GM10248 (cell line): ENCODE data around the gene GDF9.

ENCODE experiments used
- CTCF ChIA-PET: fragments of 300-600 bp; sonication (Branson Sonifier 250); formaldehyde crosslinking; extraction: SDS; loops from one replicate; lab custom pipeline; 2021; ENCODE audit warnings: antibody characterized with exemption; lab: Yijun Ruan, JAX
- POLR2A ChIA-PET: fragments of 350-650 bp; sonication (Branson Sonifier 250); formaldehyde crosslinking; extraction: SDS; loops from one replicate; lab custom pipeline; 2020; ENCODE audit warnings: antibody characterized with exemption; lab: Yijun Ruan, JAX
- DNase-seq: peaks from one replicate; pipeline ENCODE4 v3.0.0; 2012; ENCODE audit errors: extremely low spot score
- TF ChIP-seq, protein P1 (sequence below): IDR thresholded peaks from 2 replicates; pipeline ENCODE4 v1.5.1; 2012; ENCODE audit warnings: mild to moderate bottlenecking, low read depth; ENCODE audit errors: extremely low read depth, missing control alignments, control extremely low read depth

Gene GDF9

DNA sequence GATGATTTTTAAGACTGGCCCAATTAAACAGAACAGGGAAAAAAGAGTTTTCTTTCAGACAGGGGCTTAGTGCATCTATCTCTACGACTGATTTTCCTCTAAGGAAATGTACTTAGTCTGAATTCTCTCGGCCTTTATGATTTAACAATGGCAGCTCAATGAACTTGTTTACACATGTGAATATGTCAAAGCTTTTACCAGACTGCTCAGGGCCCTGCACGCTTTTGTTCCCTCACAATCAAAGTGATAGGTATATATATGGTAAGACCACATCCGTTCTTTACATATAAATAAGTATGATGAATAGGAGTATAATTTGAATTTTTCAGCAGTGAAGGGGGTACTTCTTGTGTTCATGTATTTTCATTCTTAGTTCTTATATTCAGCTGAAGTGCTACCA, 34.8 kb upstream of the GDF9 start:
- ChIA-PET CTCF (interaction anchor here (1.1 kb wide), 1 partner anchor 10 kb away, joined by 3 read pairs; no protein-coding TSS in a partner anchor), POLR2A (no interaction called here)
- TF ChIP-seq, protein P1, sequence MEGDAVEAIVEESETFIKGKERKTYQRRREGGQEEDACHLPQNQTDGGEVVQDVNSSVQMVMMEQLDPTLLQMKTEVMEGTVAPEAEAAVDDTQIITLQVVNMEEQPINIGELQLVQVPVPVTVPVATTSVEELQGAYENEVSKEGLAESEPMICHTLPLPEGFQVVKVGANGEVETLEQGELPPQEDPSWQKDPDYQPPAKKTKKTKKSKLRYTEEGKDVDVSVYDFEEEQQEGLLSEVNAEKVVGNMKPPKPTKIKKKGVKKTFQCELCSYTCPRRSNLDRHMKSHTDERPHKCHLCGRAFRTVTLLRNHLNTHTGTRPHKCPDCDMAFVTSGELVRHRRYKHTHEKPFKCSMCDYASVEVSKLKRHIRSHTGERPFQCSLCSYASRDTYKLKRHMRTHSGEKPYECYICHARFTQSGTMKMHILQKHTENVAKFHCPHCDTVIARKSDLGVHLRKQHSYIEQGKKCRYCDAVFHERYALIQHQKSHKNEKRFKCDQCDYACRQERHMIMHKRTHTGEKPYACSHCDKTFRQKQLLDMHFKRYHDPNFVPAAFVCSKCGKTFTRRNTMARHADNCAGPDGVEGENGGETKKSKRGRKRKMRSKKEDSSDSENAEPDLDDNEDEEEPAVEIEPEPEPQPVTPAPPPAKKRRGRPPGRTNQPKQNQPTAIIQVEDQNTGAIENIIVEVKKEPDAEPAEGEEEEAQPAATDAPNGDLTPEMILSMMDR: no peak
- no peak for DNase-seq

DNA sequence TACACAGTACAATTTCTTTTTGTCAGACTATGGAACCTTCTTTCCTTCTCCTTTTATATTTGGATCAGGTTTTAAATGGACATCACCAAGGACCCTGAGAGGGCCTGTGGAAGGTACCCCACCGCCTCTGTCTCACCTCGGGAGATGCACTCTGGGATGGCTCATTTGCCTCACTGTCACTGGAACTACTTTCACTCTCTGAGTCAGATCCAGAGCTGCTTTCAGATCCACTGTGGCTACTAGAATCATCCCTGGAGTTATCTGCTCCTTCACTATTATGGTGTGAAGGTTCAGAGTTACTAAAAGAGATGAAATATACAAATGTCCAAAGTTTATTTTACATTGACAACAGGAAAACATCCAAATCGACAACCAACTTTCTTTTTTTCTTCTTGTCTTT, 31.8 kb upstream of the GDF9 start:
- ChIA-PET CTCF (interaction anchor here (0.9 to 2.0 kb wide), 3 partner anchors 10 to 14 kb away, joined by 3 to 6 read pairs (median 5); no protein-coding TSS in a partner anchor), POLR2A (no interaction called here)
- TF ChIP-seq, protein P1: no peak
- no peak for DNase-seq

DNA sequence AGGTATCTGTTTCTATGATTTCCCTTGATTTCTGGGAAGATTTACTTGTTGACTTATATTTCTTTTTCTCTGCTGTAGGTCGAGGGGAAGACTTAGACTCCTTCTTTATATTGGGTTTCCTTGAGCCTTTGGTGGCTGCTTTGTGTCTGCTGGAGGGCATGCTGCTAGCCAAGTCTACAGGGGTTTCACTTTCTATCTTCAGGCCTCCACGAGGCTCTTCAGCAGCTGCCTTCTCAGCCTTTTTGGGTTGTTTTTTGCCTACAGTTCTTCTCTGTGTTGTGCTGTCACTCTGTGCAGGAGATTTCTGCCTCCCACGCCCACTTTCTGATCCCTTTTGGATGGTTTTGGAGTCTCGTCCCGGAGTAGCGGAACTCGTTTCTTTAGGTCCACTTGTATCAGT, 30.4 kb upstream of the GDF9 start:
- no peak for DNase-seq
- TF ChIP-seq, protein P1: no peak
- ChIA-PET CTCF (interaction anchor here (1.2 to 2.0 kb wide), 4 partner anchors 9 to 14 kb away, joined by 3 to 6 read pairs (median 4); no protein-coding TSS in a partner anchor), POLR2A (no interaction called here)

DNA sequence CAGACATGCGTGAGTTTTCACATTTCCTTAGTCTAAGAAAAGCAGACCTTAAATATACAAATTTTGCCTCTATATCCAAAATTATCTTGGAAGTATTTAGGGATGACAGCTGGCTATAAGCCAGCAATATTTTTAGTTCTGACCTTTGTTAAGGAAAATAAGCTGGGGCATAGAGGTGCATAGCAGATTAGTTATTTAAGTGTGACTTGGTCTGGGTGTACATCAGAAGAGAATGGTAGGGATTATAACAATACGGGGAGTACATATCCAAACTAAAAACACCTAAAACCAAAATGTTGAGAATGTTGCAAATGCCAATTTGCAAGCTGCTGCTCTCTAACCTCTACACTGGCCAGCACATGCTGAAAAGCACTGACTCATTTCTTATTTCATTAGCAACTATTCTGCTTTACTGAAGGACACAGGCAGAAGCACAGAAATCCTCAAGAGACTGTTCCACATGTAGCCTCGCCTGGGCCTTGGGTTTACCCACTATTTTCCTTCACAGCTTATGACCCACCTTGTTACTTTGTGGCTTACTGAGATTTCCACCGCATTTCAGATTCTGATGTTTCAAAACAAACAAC, 29.5 kb upstream of the GDF9 start:
- ChIA-PET POLR2A (no interaction called here), CTCF (interaction anchor here (1.2 kb wide), 1 partner anchor 9 kb away, joined by 4 read pairs; no protein-coding TSS in a partner anchor)
- TF ChIP-seq, protein P1: no peak
- DNase-seq: no peak

DNA sequence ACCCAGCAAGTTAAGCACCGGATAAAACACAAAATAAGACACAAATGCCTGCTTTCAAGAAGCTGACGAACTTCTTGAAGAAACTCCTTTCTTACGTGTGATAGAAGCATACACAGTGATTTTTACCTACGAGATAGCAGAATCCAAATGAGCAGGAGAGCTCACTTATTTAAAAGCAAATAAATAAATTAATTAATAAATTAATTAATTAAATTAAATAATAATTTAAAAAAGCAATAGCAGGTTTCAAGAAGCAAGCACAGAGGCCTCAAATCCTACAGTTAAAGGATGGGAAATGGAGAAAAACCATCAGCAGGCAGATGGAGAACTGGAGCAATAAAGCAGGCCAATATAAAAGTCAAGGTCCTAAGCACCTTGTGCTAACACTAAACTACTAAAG, 24.5 kb upstream of the GDF9 start:
- CTCF ChIA-PET: interaction anchor here (1.3 to 3.7 kb wide), 6 partner anchors 8 to 363 kb away, joined by 3 to 15 read pairs (median 4); no protein-coding TSS in a partner anchor

DNA sequence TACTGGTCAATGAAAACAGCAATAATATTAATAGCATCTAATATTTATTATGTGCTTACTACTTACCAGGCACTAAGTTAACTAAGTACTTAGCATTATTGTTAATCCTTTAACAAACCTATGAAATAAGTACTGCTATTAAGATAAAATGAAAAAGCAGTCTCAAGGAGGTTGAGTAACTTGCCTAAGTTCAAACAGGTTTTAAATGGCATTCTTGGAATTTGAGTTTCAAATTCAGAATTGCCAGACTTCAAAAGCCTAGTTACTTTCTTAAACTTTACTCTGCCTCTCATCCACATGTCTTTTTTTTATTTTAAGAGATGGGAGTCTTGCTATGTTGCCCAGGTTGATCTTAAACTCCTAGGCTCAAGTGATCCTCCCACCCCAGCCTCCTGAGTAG, 23.2 kb upstream of the GDF9 start:
- ChIA-PET CTCF (no interaction called here), POLR2A (no interaction called here)
- TF ChIP-seq, protein P1: no peak
- DNase-seq: no peak

More for the DNA sequence above, 24.5 kb upstream of the GDF9 start:
- POLR2A ChIA-PET: no interaction called here
- DNase-seq: no peak
- TF ChIP-seq, protein P1: no peak
